Trophoblast cell (in vitro differentiated cells and primary cell): ENCODE results near the gene HOXB1.

Source experiments
- DNase-seq, 2 donors: peaks; one replicate each; pipeline ENCODE4 v3.0.0-alpha.2; 2016
- H2AFZ ChIP-seq: 2 replicates; pipeline ENCODE4 v1.6.1; 2013; ENCODE audit warnings: low read length, moderate library complexity, mild to moderate bottlenecking; ENCODE audit not compliant: insufficient read depth, poor library complexity
- H2AK5ac ChIP-seq: 2 replicates; pipeline ENCODE4 v1.6.1; 2013; ENCODE audit warnings: mild to moderate bottlenecking, low read length
- H2BK120ac ChIP-seq: 2 replicates; pipeline ENCODE4 v1.6.1; 2013; ENCODE audit warnings: low read length, mild to moderate bottlenecking, moderate library complexity; ENCODE audit not compliant: insufficient read depth, poor library complexity
- H2BK12ac ChIP-seq: 2 replicates; pipeline ENCODE4 v1.6.1; 2013; ENCODE audit warnings: mild to moderate bottlenecking, low read length, moderate library complexity
- H2BK5ac ChIP-seq: 2 replicates; pipeline ENCODE4 v1.6.1; 2013; ENCODE audit warnings: low read length, low read depth, moderate library complexity, mild to moderate bottlenecking; ENCODE audit not compliant: poor library complexity
- H3K14ac ChIP-seq: 2 replicates; pipeline ENCODE4 v1.6.1; 2013; ENCODE audit warnings: mild to moderate bottlenecking, low read length
- H3K18ac ChIP-seq: 2 replicates; pipeline ENCODE4 v1.6.1; 2013; ENCODE audit warnings: mild to moderate bottlenecking, low read length
- H3K23ac ChIP-seq: 2 replicates; pipeline ENCODE4 v1.6.1; 2013; ENCODE audit warnings: low read length
- H3K27ac ChIP-seq: 2 replicates; pipeline ENCODE4 v1.5.1; 2013; ENCODE audit warnings: low read depth, mild to moderate bottlenecking, inconsistent platforms, low read length, moderate library complexity
- H3K27me3 ChIP-seq: 2 replicates; pipeline ENCODE4 v1.6.1; 2013; ENCODE audit warnings: inconsistent platforms, mild to moderate bottlenecking, low read length, moderate library complexity; ENCODE audit not compliant: insufficient read depth
- H3K36me3 ChIP-seq, 2 experiments: 1 replicate in 1 of 2; 2 replicates in 1 of 2; pipeline ENCODE4 v1.6.1; 2013; ENCODE audit warnings: low read length in 2 of 2, mild to moderate bottlenecking in 2 of 2, moderate library complexity in 1 of 2; ENCODE audit not compliant: insufficient read depth in 2 of 2, control insufficient read depth in 1 of 2
- H3K4ac ChIP-seq: 2 replicates; pipeline ENCODE4 v1.6.1; 2013; ENCODE audit warnings: low read depth, mild to moderate bottlenecking, low read length, moderate library complexity
- H3K4me1 ChIP-seq, 2 experiments: 1 replicate in 1 of 2; 2 replicates in 1 of 2; pipeline ENCODE4 v1.6.1; 2013; ENCODE audit warnings: low read length in 2 of 2, mild to moderate bottlenecking in 2 of 2, moderate library complexity in 1 of 2; ENCODE audit not compliant: insufficient read depth in 2 of 2, control insufficient read depth in 1 of 2
- H3K4me2 ChIP-seq: 2 replicates; pipeline ENCODE4 v1.6.1; 2013; ENCODE audit warnings: inconsistent platforms, mild to moderate bottlenecking, low read length, moderate library complexity
- H3K4me3 ChIP-seq: 2 replicates; pipeline ENCODE4 v1.5.1; 2013; ENCODE audit warnings: mild to moderate bottlenecking, low read depth, low read length, inconsistent platforms
- H3K79me1 ChIP-seq: one replicate; pipeline ENCODE4 v1.6.1; 2013; ENCODE audit warnings: low read length
- H3K79me2 ChIP-seq: 2 replicates; pipeline ENCODE4 v1.6.1; 2013; ENCODE audit warnings: low read length, mild to moderate bottlenecking; ENCODE audit not compliant: control insufficient read depth, insufficient read depth, poor library complexity
- H3K9ac ChIP-seq: 2 replicates; pipeline ENCODE4 v1.6.1; 2013; ENCODE audit warnings: mild to moderate bottlenecking, low read length
- H3K9me3 ChIP-seq: 2 replicates; pipeline ENCODE4 v1.6.1; 2013; ENCODE audit warnings: low read depth, mild to moderate bottlenecking, control low read depth, inconsistent platforms, low read length; ENCODE audit not compliant: insufficient read depth
- H4K12ac ChIP-seq: 2 replicates; pipeline ENCODE4 v1.6.1; 2013; ENCODE audit warnings: low read depth, mild to moderate bottlenecking, low read length, moderate library complexity
- H4K8ac ChIP-seq: 2 replicates; pipeline ENCODE4 v1.6.1; 2013; ENCODE audit warnings: low read depth, mild to moderate bottlenecking, low read length, moderate library complexity
- H4K91ac ChIP-seq: one replicate; pipeline ENCODE4 v1.6.1; 2013; ENCODE audit warnings: low read depth, mild to moderate bottlenecking, low read length, moderate library complexity
- WGBS: extraction: QIAGEN DNeasy Blood & Tissue Kit; methylation state at CpG from one replicate; pipeline ENCODE4 v1.1.7; 2013; ENCODE audit warnings: missing lambda C conversion rate; ENCODE audit not compliant: insufficient read length, insufficient coverage; ENCODE audit errors: extremely low coverage; 5-methylcytosine and 5-hydroxymethylcytosine counted together

The HOXB1 gene

GRCh38 chr17:48547808-48548522, 17.2 kb upstream of the HOXB1 start:
- Histone ChIP-seq H4K8ac (no peak overlapping the region), H2AK5ac (no peak overlapping the region), H2AFZ (no peak overlapping the region), H3K79me2 (peaks cover 14% of the 10 kb centered on the region), H2BK12ac (no peak overlapping the region), H3K4ac (no peak overlapping the region), H4K12ac (no peak overlapping the region), H3K9me3 (no peaks in the 10 kb centered on the region), H3K36me3 (peaks cover 9 to 18% of the 10 kb centered on the region in 2 experiments), H3K4me2 (peak overlapping the region; percentile 13), H3K23ac (no peak overlapping the region), H3K18ac (no peak overlapping the region), H2BK120ac (no peak overlapping the region), H3K79me1 (peaks cover 36% of the 10 kb centered on the region), H2BK5ac (no peak overlapping the region), H3K14ac (no peak overlapping the region), H3K4me3 (no peak overlapping the region), H3K27ac (no peak overlapping the region), H3K4me1 (peaks cover 14 to 39% of the 10 kb centered on the region in 2 experiments), H3K9ac (no peak overlapping the region), H4K91ac (no peak overlapping the region), H3K27me3 (no peaks in the 10 kb centered on the region)
- no CpG with 5 or more reads among the region's 24 CpGs for WGBS
- DNase-seq, result no peak

- no peak overlapping the region for H4K12ac ChIP-seq
- peak overlapping the region; percentile 35 for H3K14ac ChIP-seq
- H3K36me3 ChIP-seq, result peaks cover 10 to 22% of the 10 kb centered on the region in 2 experiments
- H3K27me3 ChIP-seq, result no peaks in the 10 kb centered on the region
- peak overlapping the region; percentile 8 for H4K91ac ChIP-seq
- peak overlapping the region; percentile 7 for H2BK5ac ChIP-seq
- no peak overlapping the region for H4K8ac ChIP-seq
- no peak overlapping the region for H3K4me3 ChIP-seq
- peak overlapping the region; percentile 28 for H2AK5ac ChIP-seq
- H3K9me3 ChIP-seq, result no peaks in the 10 kb centered on the region
- peak overlapping the region; percentile 68 for H3K27ac ChIP-seq
- no CpG with 5 or more reads among the region's 10 CpGs for WGBS
- no peak overlapping the region for H3K9ac ChIP-seq
- peaks cover 40% of the 10 kb centered on the region for H3K79me1 ChIP-seq
- peak overlapping the region; percentile 4 for H3K18ac ChIP-seq
- H2BK120ac ChIP-seq, result peak overlapping the region; percentile 30
- peak overlapping the region; percentile 46 for H3K4me2 ChIP-seq
- DNase-seq, result no peak
- no peak overlapping the region for H2AFZ ChIP-seq
- H3K23ac ChIP-seq, result no peak overlapping the region
- no peak overlapping the region for H3K4ac ChIP-seq
- H3K79me2 ChIP-seq, result peaks cover 19% of the 10 kb centered on the region
- peak overlapping the region; percentile 56 for H2BK12ac ChIP-seq
- peaks cover 15 to 36% of the 10 kb centered on the region in 2 experiments for H3K4me1 ChIP-seq
These were observed 16.4 kb upstream of the HOXB1 start for GRCh38 chr17:48546924-48547807.

GRCh38 chr17:48546137-48546923, 15.5 kb upstream of the HOXB1 start:
- Histone ChIP-seq H2AFZ (no peak overlapping the region), H2BK12ac (peak overlapping the region; percentile 56), H3K4ac (no peak overlapping the region), H2BK120ac (peak overlapping the region; percentile 30), H4K91ac (peak overlapping the region; percentile 8), H2AK5ac (peak overlapping the region; percentile 28), H3K36me3 (peaks cover 9 to 20% of the 10 kb centered on the region in 2 experiments), H3K27me3 (no peaks in the 10 kb centered on the region), H3K4me1 (peaks cover 17 to 37% of the 10 kb centered on the region in 2 experiments), H3K9me3 (no peaks in the 10 kb centered on the region), H3K4me2 (peak overlapping the region; percentile 46), H3K14ac (peak overlapping the region; percentile 35), H3K4me3 (no peak overlapping the region), H3K79me1 (peaks cover 48% of the 10 kb centered on the region), H3K9ac (peak overlapping the region; percentile 15), H3K18ac (peak overlapping the region; percentile 4), H3K27ac (peak overlapping the region; percentile 68), H2BK5ac (peak overlapping the region; percentile 7), H4K12ac (no peak overlapping the region), H3K79me2 (peaks cover 26% of the 10 kb centered on the region), H4K8ac (peak overlapping the region; percentile 2), H3K23ac (no peak overlapping the region)
- WGBS, result no CpG with 5 or more reads among the region's 10 CpGs
- no peak for DNase-seq

DNA sequence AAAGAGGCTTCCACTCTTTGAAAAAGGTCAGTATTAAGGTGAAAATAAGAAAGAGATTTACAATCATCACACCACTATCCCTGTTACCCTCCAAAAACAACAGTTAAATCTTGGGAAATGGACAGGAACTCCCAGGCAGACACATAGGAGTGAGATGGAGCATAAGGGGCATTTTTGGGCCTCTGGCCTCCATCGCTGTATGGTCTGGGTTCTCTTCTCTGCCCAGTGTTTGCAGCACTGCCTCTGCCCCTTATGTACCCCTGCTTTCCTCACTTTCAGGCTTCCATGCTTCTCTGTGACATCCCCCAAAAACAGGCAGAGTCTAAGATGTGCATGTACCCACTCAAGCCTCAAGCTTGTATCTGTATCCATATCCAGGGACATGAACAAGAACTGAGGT, 14.7 kb upstream of the HOXB1 start:
- Histone ChIP-seq H3K9me3 (no peaks in the 10 kb centered on the region), H3K79me1 (peaks cover 49% of the 10 kb centered on the region), H3K36me3 (peaks cover 6 to 17% of the 10 kb centered on the region in 2 experiments), H2AK5ac (peak overlapping the region; percentile 76), H2BK120ac (peak overlapping the region; percentile 19), H2BK5ac (no peak overlapping the region), H3K27me3 (no peaks in the 10 kb centered on the region), H4K12ac (no peak overlapping the region), H2BK12ac (peak overlapping the region; percentile 67), H3K23ac (no peak overlapping the region), H4K91ac (peak overlapping the region; percentile 72), H3K9ac (no peak overlapping the region), H2AFZ (no peak overlapping the region), H3K79me2 (peaks cover 28% of the 10 kb centered on the region), H3K4me2 (peak overlapping the region; percentile 65), H3K18ac (peak overlapping the region; percentile 45), H4K8ac (peak overlapping the region; percentile 54), H3K4me1 (peaks cover 13 to 39% of the 10 kb centered on the region in 2 experiments), H3K4me3 (no peak overlapping the region), H3K4ac (peak overlapping the region; percentile 65), H3K14ac (peak overlapping the region; percentile 42), H3K27ac (peak overlapping the region; percentile 92)
- DNase-seq, result no peak
- no CpG with 5 or more reads among the region's 1 CpG for WGBS
